T-cell (primary cell): ENCODE measurements around the gene HECW1. TPM values are rescaled to one million over a fixed set of nuclear protein-coding genes. Genes with fewer than 3 reads are reported as not detected.

Source experiments
- ATAC-seq, 4 experiments: fragments of 200-7000 bp in 3 of 4; fragments of 150-1000 bp in 1 of 4; cut with Tn5 transposase; replicated peaks in 1 of 4; 1 replicate in 3 of 4; 2 replicates in 1 of 4; pipeline ENCODE4 v1.10.0; 2021; ENCODE audit warnings: moderate library complexity in 3 of 4, mild to moderate bottlenecking in 2 of 4, moderate number of reproducible peaks in 1 of 4
- CTCF ChIA-PET, 2 donors: fragments of 300-600 bp; sonication (Branson Sonifier 250); formaldehyde crosslinking; loops; one replicate each; lab custom pipeline; 2022; ENCODE audit warnings: antibody characterized with exemption in 2 of 2; lab: Charles Lee
- POLR2A ChIA-PET, 2 donors: fragments of 300-600 bp; sonication (Branson Sonifier 250); formaldehyde crosslinking; loops; one replicate each; lab custom pipeline; 2022; ENCODE audit warnings: antibody characterized with exemption in 2 of 2; lab: Charles Lee
- DNase-seq, 35 experiments: peaks; one replicate each; pipeline versions ENCODE4 v3.0.0 to v3.0.0-alpha.2; 2013 to 2023
- H3K27ac ChIP-seq: one replicate; pipeline ENCODE4 v1.5.1; 2013; ENCODE audit warnings: low read length
- H3K27me3 ChIP-seq, 2 experiments: replicated peaks in 1 of 2; 1 replicate in 1 of 2; 2 replicates in 1 of 2; pipeline versions ENCODE4 v1.6.1 to v1.7.0; 2013; ENCODE audit warnings: low read length in 1 of 2, mixed read lengths in 1 of 2; ENCODE audit not compliant: control insufficient read depth in 2 of 2, insufficient read depth in 2 of 2; ENCODE audit errors: extremely low read depth in 1 of 2
- H3K36me3 ChIP-seq, 2 donors: 1 replicate in 1 of 2; 2 replicates in 1 of 2; pipeline versions ENCODE4 v1.6.1 to v1.7.0; 2013; ENCODE audit warnings: low read length in 1 of 2; ENCODE audit not compliant: control insufficient read depth in 2 of 2, insufficient read depth in 1 of 2; ENCODE audit errors: extremely low read depth in 1 of 2
- H3K4me1 ChIP-seq, 2 experiments: 1 replicate in 1 of 2; 2 replicates in 1 of 2; pipeline versions ENCODE4 v1.6.1 to v1.7.0; 2013; ENCODE audit warnings: low read length in 2 of 2, mixed read lengths in 1 of 2; ENCODE audit not compliant: insufficient read depth in 2 of 2, control insufficient read depth in 1 of 2; ENCODE audit errors: extremely low read depth in 1 of 2
- H3K4me3 ChIP-seq, 2 donors: 1 replicate in 1 of 2; 2 replicates in 1 of 2; pipeline versions ENCODE4 v1.5.1 to v1.7.0; 2013; ENCODE audit warnings: mild to moderate bottlenecking in 2 of 2, low read length in 1 of 2, moderate library complexity in 1 of 2; ENCODE audit not compliant: control insufficient read depth in 1 of 2; ENCODE audit errors: extremely low read depth in 1 of 2
- H3K9me3 ChIP-seq: 2 replicates; pipeline ENCODE4 v1.7.0; 2013
- H3K27ac Mint-ChIP-seq, 2 donors: one replicate each; pipeline ENCODE4 v1.8.0; 2020 to 2021; ENCODE audit warnings: mild to moderate bottlenecking in 2 of 2, mixed read lengths in 2 of 2
- H3K27me3 Mint-ChIP-seq, 2 donors: one replicate each; pipeline ENCODE4 v1.8.0; 2021 to 2022; ENCODE audit warnings: mixed read lengths in 2 of 2
- H3K36me3 Mint-ChIP-seq: one replicate; pipeline ENCODE4 v1.8.0; 2021; ENCODE audit warnings: mixed read lengths
- H3K4me1 Mint-ChIP-seq, 3 donors: one replicate each; pipeline ENCODE4 v1.8.0; 2020 to 2022; ENCODE audit warnings: mixed read lengths in 3 of 3, mild to moderate bottlenecking in 1 of 3
- H3K4me3 Mint-ChIP-seq, 3 donors: one replicate each; pipeline ENCODE4 v1.8.0; 2020 to 2022; ENCODE audit warnings: mild to moderate bottlenecking in 3 of 3, mixed read lengths in 3 of 3, moderate library complexity in 3 of 3
- H3K9me3 Mint-ChIP-seq, 3 donors: one replicate each; pipeline ENCODE4 v1.8.0; 2020 to 2022; ENCODE audit warnings: mixed read lengths in 3 of 3
- WGBS: methylation state at CpG from one replicate; pipeline ENCODE4 v1.1.5; 2013; ENCODE audit warnings: missing lambda C conversion rate; ENCODE audit not compliant: insufficient coverage; 5-methylcytosine and 5-hydroxymethylcytosine counted together
- total RNA-seq, 35 experiments: library from RNA in 6 of 35; stranded (reverse) in 6 of 35; fragments of 120-200 nt in 1 of 35; gene quantifications; one replicate each; pipeline versions ENCODE4 v1.2.1 to v1.2.4 and lab custom pipeline; 2013 to 2026

Gene HECW1
- total RNA-seq, 5 donors from 2014 or later (not counting 1 experiment from before 2014, with no cell fraction given): not detected

DNA sequence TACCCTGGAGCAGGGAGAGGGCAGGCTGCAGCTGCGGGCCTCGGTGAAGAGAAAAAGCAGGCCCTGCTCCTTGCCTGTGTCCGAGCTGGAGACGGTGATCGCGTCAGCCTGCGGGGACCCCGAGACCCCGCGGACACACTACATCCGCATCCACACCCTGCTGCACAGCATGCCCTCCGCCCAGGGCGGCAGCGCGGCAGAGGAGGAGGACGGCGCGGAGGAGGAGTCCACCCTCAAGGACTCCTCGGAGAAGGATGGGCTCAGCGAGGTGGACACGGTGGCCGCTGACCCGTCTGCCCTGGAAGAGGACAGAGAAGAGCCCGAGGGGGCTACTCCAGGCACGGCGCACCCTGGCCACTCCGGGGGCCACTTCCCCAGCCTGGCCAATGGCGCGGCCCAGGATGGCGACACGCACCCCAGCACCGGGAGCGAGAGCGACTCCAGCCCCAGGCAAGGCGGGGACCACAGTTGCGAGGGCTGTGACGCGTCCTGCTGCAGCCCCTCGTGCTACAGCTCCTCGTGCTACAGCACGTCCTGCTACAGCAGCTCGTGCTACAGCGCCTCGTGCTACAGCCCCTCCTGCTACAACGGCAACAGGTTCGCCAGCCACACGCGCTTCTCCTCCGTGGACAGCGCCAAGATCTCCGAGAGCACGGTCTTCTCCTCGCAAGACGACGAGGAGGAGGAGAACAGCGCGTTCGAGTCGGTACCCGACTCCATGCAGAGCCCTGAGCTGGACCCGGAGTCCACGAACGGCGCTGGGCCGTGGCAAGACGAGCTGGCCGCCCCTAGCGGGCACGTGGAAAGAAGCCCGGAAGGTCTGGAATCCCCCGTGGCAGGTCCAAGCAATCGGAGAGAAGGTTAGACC, 332.5 kb downstream of the HECW1 start:
- Mint-ChIP-seq H3K27me3 (peaks cover 4 to 8% of the 10 kb centered on the region in 2 donors), H3K36me3 (no peaks in the 10 kb centered on the region), H3K4me3 (no peak overlapping the region), H3K4me1 (no peaks in the 10 kb centered on the region), H3K9me3 (no peaks in the 10 kb centered on the region), H3K27ac (no peak overlapping the region)
- WGBS: 93% methylated on average over 67 of the region's 72 CpGs
- DNase-seq (no peak), ATAC-seq (no peak)
- Histone ChIP-seq H3K9me3 (no peaks in the 10 kb centered on the region), H3K4me3 (no peak overlapping the region), H3K4me1 (no peaks in the 10 kb centered on the region), H3K27ac (no peak overlapping the region), H3K27me3 (peaks cover 0 to 12% of the 10 kb centered on the region in 2 experiments), H3K36me3 (no peaks in the 10 kb centered on the region)
- CTCF ChIA-PET: no interaction called here
- POLR2A ChIA-PET: no interaction called here

DNA sequence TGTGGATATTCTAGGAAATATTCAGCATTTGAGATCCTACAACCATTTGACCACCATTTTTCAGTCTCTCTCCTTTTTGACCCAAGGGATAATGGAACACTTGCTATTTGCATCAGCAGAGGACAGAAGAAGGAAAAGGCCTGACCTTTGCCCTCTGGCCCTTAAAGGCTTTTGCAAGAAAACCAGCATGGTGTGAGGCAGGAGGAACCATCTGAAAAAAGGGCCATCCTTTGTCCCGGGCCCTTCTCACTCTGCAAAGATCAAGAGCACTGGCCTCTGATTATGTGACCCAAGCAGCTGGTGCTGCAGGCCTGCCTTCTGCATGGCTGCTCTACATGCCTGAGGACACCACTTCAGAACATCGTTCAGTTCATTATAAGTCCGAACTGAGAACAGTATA, 337.1 kb downstream of the HECW1 start:
- 89% methylated on average over 1 of the region's 3 CpGs for WGBS
- Mint-ChIP-seq H3K36me3 (no peaks in the 10 kb centered on the region), H3K9me3 (no peaks in the 10 kb centered on the region), H3K27me3 (peaks cover 3 to 5% of the 10 kb centered on the region in 2 donors), H3K27ac (no peak overlapping the region), H3K4me1 (no peaks in the 10 kb centered on the region), H3K4me3 (no peak overlapping the region)
- Histone ChIP-seq H3K27ac (no peak overlapping the region), H3K4me3 (no peak overlapping the region), H3K27me3 (peaks cover 0 to 4% of the 10 kb centered on the region in 2 experiments), H3K9me3 (no peaks in the 10 kb centered on the region), H3K36me3 (no peaks in the 10 kb centered on the region), H3K4me1 (no peaks in the 10 kb centered on the region)
- CTCF ChIA-PET: no interaction called here
- ATAC-seq (no peak), DNase-seq (no peak)
- POLR2A ChIA-PET: no interaction called here

DNA sequence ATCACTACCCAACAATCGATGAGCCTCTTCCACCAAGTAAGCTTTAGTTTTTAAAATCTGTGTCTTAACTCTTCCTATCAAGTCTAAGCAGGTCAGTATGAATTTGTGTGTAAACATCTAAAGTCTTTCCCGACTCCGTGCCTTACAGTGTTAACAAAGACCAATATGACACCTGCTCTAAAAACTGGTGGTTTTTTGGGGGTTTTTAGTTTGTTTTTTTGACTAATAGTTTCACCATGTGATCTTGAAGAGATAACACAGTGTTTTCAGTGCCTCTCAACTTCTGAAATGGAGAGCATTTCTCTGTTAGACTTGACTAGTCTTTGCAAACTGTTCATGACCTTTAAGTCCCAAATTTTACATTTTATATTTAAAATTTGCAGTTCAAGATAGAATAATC, 338.4 kb downstream of the HECW1 start:
- DNase-seq (no peak), ATAC-seq (no peak)
- H3K9me3 ChIP-seq: no peaks in the 10 kb centered on the region
- Mint-ChIP-seq H3K27ac (no peak overlapping the region), H3K36me3 (no peaks in the 10 kb centered on the region), H3K9me3 (no peaks in the 10 kb centered on the region), H3K4me3 (no peak overlapping the region), H3K27me3 (peaks cover 4 to 9% of the 10 kb centered on the region in 2 donors), H3K4me1 (peaks cover 0 to 3% (median 3%) of the 10 kb centered on the region in 3 donors)
- H3K36me3 ChIP-seq: no peaks in the 10 kb centered on the region
- no peak overlapping the region for H3K4me3 ChIP-seq
- no CpG with 5 or more reads among the region's 3 CpGs for WGBS
- no peak overlapping the region for H3K27ac ChIP-seq
- ChIA-PET POLR2A (no interaction called here), CTCF (interaction anchor here in 1 of 2 donors (0.9 kb wide), 1 partner anchor 16 kb away, joined by 4 read pairs; no protein-coding TSS in a partner anchor)
- H3K4me1 ChIP-seq: no peaks in the 10 kb centered on the region
- H3K27me3 ChIP-seq: no peaks in the 10 kb centered on the region

DNA sequence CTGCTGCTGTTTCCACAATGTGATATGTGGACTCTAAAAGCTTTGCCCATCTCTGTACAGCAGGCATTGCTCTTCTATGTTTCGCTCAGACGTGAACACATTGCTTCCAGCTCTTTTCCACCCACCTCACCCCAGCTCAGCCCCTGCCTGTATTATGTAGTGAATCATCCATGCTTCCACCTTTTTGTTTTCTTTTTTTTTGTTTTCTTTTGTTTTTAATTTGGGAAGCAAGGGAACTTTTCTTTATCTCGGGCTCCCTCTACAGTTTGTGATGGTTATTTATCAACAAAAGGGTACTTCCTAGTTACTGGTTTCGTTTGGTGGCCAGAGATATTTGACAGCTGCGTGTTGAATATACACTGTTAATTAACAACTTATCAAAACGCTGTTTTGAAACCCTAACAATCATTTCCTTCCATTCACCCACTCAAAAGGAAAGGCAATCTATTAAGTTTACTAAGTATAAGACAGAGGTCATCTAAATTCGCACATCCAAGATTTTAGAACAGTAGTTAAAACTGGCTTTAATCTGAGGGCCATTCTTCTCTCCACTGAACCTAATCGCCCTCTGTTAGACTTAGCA, 342.6 kb downstream of the HECW1 start:
- POLR2A ChIA-PET: interaction anchor here in 1 of 2 donors (0.6 kb wide), 1 partner anchor 128 kb away, joined by 4 read pairs; no protein-coding TSS in a partner anchor
- CTCF ChIA-PET: interaction anchor here in 1 of 2 donors (1.1 to 1.2 kb wide), 2 partner anchors 23 to 46 kb away, joined by 3 read pairs; no protein-coding TSS in a partner anchor
- H3K27me3 ChIP-seq: no peaks in the 10 kb centered on the region
- no peak overlapping the region for H3K4me3 ChIP-seq
- peak in 1 of 35 experiments; percentile 21 for DNase-seq
- no peak for ATAC-seq
- H3K9me3 ChIP-seq: no peaks in the 10 kb centered on the region
- Mint-ChIP-seq H3K4me3 (no peak overlapping the region), H3K27ac (no peak overlapping the region), H3K9me3 (no peaks in the 10 kb centered on the region), H3K4me1 (peaks cover 0 to 3% (median 3%) of the 10 kb centered on the region in 3 donors), H3K36me3 (no peaks in the 10 kb centered on the region), H3K27me3 (peaks cover 5 to 9% of the 10 kb centered on the region in 2 donors)
- no peak overlapping the region for H3K27ac ChIP-seq
- no peaks in the 10 kb centered on the region for H3K36me3 ChIP-seq
- WGBS: no CpG with 5 or more reads among the region's 8 CpGs
- H3K4me1 ChIP-seq: no peaks in the 10 kb centered on the region

DNA sequence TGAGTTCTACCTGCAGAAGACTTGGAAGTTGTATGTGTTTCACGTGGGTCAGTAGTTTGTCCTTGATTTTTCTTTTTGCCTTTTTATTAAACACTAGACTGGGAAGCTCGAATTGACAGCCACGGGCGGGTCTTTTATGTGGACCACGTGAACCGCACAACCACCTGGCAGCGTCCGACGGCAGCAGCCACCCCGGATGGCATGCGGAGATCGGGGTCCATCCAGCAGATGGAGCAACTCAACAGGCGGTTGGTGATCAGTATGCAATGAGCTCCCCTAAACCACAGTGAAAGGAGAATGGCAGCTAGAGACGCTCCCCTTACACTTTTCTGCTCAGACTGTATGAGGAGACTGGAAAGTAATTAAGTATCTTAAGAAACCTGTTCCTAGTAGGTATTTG, 343.8 kb downstream of the HECW1 start:
- ChIA-PET CTCF (interaction anchor here (0.6 to 1.3 kb wide), 2 partner anchors 45 to 126 kb away, joined by 3 read pairs; partner anchors contain the start of gene STK17A (in 1 of the 2)), POLR2A (no interaction called here)
- Mint-ChIP-seq H3K36me3 (no peaks in the 10 kb centered on the region), H3K4me3 (no peak overlapping the region), H3K27me3 (peaks cover 5 to 9% of the 10 kb centered on the region in 2 donors), H3K4me1 (peaks cover 0 to 3% (median 3%) of the 10 kb centered on the region in 3 donors), H3K9me3 (no peaks in the 10 kb centered on the region), H3K27ac (no peak overlapping the region)
- H3K9me3 ChIP-seq: no peaks in the 10 kb centered on the region
- ATAC-seq (no peak), DNase-seq (no peak)
- no peaks in the 10 kb centered on the region for H3K27me3 ChIP-seq
- no peaks in the 10 kb centered on the region for H3K36me3 ChIP-seq
- WGBS: 93% methylated on average over 8 of the region's 14 CpGs
- no peak overlapping the region for H3K27ac ChIP-seq
- no peaks in the 10 kb centered on the region for H3K4me1 ChIP-seq
- H3K4me3 ChIP-seq: no peak overlapping the region

DNA sequence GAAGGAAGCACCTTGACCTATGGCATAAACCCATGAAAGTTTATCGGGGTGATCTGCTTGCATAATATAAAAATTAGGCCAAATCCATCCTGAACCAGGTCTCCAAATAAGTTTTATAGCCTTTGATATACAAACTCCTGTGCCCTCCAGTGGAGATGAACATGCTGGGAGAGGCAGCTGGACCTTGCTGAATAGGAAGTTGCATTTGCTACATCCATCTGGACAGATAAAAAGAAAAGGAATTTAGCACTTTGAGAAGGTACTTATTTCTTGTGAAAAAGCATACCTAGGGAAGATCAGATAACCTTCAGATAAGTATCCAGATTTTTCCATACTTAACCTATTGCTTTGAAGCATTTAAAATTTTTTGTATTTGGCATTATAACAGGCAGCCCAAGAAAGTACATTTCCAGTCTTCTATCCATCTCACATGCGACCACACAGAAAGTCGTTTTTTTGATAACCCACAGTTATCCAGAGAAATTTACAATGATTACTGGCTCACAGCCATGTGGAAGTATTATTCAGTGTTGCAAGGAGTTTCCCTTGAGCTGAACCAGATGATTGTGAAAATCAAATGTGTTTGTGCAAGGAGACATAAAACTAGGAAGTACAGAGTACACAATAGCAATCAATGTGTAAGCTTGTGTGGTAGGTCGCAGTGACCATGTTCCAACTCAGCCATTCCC, 346.0 kb downstream of the HECW1 start:
- no peak for ATAC-seq
- Histone ChIP-seq H3K9me3 (no peaks in the 10 kb centered on the region), H3K4me3 (no peak overlapping the region), H3K36me3 (no peaks in the 10 kb centered on the region), H3K27ac (no peak overlapping the region), H3K4me1 (no peaks in the 10 kb centered on the region), H3K27me3 (no peaks in the 10 kb centered on the region)
- H3K4me3 Mint-ChIP-seq: no peak overlapping the region
- peaks cover 0 to 3% (median 3%) of the 10 kb centered on the region in 3 donors for H3K4me1 Mint-ChIP-seq
- no peaks in the 10 kb centered on the region for H3K9me3 Mint-ChIP-seq
- peaks cover 14% of the 10 kb centered on the region in 2 donors for H3K27me3 Mint-ChIP-seq
- 67% methylated on average over 1 of the region's 4 CpGs for WGBS
- no peaks in the 10 kb centered on the region for H3K36me3 Mint-ChIP-seq
- ChIA-PET POLR2A (no interaction called here), CTCF (no interaction called here)
- no peak for DNase-seq
- H3K27ac Mint-ChIP-seq: no peak overlapping the region
